Ascending aorta (tissue), 2 donors: ENCODE measurements around the gene ZNF124. TPM values are rescaled to one million over a fixed set of nuclear protein-coding genes. Genes with fewer than 3 reads are reported as not detected.

Source experiments
- DNase-seq, 2 donors: peaks; one replicate each; pipeline ENCODE4 v3.0.0-alpha.2; 2019; ENCODE audit warnings: low spot score in 2 of 2
- H3K27ac ChIP-seq, 2 donors: fragments of 200-600 bp; sonication (generic); one replicate each; pipeline ENCODE4 v1.5.1; 2016 to 2017; ENCODE audit warnings: mild to moderate bottlenecking in 1 of 2
- H3K27me3 ChIP-seq: fragments of 200-600 bp; sonication (generic); one replicate; pipeline ENCODE4 v1.5.1; 2017
- H3K36me3 ChIP-seq, 2 donors: fragments of 200-600 bp; sonication (generic); one replicate each; pipeline ENCODE4 v1.5.1; 2016
- H3K4me1 ChIP-seq, 2 donors: fragments of 200-600 bp; sonication (generic); one replicate each; pipeline ENCODE4 v1.5.1; 2016 to 2017; ENCODE audit warnings: mild to moderate bottlenecking in 1 of 2
- H3K4me3 ChIP-seq, 2 donors: fragments of 200-600 bp; sonication (generic); one replicate each; pipeline ENCODE4 v1.5.1; 2016 to 2017; ENCODE audit warnings: mild to moderate bottlenecking in 1 of 2
- H3K9me3 ChIP-seq, 2 donors: fragments of 200-600 bp; sonication (generic); one replicate each; pipeline ENCODE4 v1.5.1; 2016
- intact Hi-C: fragments of 100-400 bp; cut with DNase I; formaldehyde crosslinking; loops from one replicate; pipeline ENCODE4 v1.15.1; 2023
- total RNA-seq: library from RNA; depleted of rRNA; stranded (reverse); fragments of >200 nt; gene quantifications from one replicate; pipeline ENCODE4 v1.1.0, GENCODE V29; 2016
- TF ChIP-seq, protein P1 (sequence below), 3 experiments: fragments of 200-600 bp in 2 of 3; fragments of 450-650 bp in 1 of 3; sonication (generic) in 2 of 3; IDR thresholded peaks; one replicate each; pipeline ENCODE4 v1.5.1; 2016 to 2019; ENCODE audit warnings: antibody characterized with exemption in 3 of 3, mild to moderate bottlenecking in 1 of 3, moderate library complexity in 1 of 3

Gene ZNF124
- total RNA-seq, 1 donor from 2014 or later, result 33.1 TPM

DNA sequence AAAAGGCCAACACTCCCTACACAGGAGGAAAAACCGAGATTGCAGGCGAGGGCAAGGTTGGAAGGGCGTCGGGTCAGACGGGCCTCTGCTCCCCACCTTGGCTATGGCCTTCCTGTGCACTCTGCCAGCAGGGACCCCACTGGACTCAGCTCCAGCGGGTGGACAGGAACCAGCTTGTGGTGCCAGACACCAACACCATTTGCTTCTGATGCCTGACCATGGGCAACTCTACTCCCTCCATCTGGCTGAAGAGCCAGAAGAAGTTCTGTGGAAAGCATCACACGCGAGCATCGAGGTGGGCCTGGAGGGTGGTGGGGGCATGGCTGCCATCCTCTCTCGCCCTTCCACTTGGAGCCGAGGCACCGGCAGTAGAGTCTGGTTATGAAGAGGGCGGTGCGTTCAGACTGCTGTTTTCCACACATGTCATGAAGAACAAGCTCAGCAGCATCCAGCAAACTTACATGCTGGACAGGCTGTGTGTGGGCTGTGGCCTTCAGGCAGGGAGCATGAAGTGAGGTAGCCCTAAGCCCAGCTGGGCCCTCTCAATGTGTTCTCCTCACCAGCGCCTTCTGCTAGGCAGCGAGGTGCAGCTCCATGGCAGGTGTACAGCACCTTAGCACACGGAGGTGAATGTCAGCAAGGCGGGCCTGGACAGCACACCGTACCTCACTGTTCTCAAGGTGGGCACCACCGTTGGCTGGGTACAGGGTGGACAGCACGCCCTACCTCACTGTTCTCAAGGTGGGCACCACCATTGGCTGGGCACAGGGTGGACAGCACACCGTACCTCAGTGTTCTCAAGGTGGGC lies 52.0 kb downstream of the ZNF124 start:
- Histone ChIP-seq H3K27ac (no peak overlapping the region), H3K9me3 (no peaks in the 10 kb centered on the region), H3K4me1 (no peaks in the 10 kb centered on the region), H3K4me3 (no peak overlapping the region), H3K27me3 (no peaks in the 10 kb centered on the region), H3K36me3 (no peaks in the 10 kb centered on the region)
- TF ChIP-seq, protein P1, sequence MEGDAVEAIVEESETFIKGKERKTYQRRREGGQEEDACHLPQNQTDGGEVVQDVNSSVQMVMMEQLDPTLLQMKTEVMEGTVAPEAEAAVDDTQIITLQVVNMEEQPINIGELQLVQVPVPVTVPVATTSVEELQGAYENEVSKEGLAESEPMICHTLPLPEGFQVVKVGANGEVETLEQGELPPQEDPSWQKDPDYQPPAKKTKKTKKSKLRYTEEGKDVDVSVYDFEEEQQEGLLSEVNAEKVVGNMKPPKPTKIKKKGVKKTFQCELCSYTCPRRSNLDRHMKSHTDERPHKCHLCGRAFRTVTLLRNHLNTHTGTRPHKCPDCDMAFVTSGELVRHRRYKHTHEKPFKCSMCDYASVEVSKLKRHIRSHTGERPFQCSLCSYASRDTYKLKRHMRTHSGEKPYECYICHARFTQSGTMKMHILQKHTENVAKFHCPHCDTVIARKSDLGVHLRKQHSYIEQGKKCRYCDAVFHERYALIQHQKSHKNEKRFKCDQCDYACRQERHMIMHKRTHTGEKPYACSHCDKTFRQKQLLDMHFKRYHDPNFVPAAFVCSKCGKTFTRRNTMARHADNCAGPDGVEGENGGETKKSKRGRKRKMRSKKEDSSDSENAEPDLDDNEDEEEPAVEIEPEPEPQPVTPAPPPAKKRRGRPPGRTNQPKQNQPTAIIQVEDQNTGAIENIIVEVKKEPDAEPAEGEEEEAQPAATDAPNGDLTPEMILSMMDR (IDR thresholded peaks at IDR 0.05), result no peak
- no peak for DNase-seq
- intact Hi-C loops, result no loop called here

DNA sequence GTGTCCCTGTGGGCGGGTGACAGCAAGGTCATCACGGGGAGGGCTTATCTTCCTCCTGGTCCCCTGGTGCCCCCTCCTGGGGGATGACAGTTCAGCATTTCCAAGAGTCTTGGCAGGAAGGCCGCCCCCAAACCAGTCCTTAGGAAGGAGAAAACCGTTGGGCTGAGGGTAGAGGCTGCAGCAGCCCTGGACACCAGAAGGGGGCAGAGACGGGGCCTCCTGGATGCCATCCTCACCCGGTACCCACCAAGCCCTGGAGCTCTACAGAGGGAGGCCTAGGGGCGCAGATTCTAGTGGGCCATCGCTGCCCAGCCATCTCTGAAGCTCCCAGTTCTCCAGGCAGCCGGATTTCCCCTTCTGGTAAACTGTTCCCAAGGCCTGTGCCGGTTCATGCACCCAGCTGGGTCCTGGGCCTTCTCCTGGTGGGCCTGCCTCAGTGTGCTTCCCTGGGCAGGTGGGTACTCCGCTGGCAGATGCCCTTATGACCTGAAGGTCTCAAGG lies 52.8 kb downstream of the ZNF124 start:
- no peak for DNase-seq
- Histone ChIP-seq H3K4me3 (no peak overlapping the region), H3K36me3 (no peaks in the 10 kb centered on the region), H3K27ac (no peak overlapping the region), H3K4me1 (no peaks in the 10 kb centered on the region), H3K9me3 (no peaks in the 10 kb centered on the region), H3K27me3 (no peaks in the 10 kb centered on the region)
- TF ChIP-seq, protein P1 (IDR thresholded peaks at IDR 0.05), result no peak
- intact Hi-C loops, result no loop called here

DNA sequence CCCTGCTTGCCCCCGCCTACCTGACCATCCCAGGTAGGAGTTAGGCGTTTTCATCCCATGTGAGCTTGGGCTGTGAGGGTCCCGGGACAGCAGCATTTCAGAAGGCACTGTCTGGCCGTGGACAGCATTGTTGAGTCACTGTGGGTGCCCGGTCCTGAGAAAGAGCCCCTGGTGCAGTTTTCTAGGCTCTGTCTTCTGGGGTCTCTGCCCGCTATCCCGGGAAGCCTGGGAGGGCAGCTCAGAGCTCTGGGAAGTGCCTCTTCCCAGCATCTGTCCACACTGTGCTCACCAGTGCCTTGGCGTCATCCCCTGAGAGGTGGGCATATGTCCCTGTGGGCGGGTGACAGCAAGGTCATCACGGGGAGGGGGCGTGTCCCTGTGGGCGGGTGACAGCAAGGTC lies 56.3 kb downstream of the ZNF124 start:
- no peak for DNase-seq
- H3K27ac ChIP-seq, result no peak overlapping the region
- peaks cover 6 to 7% of the 10 kb centered on the region in 2 donors for H3K4me1 ChIP-seq
- intact Hi-C loops, result no loop called here
- H3K9me3 ChIP-seq, result no peaks in the 10 kb centered on the region
- no peaks in the 10 kb centered on the region for H3K36me3 ChIP-seq
- H3K27me3 ChIP-seq, result no peaks in the 10 kb centered on the region
- TF ChIP-seq, protein P1 (IDR thresholded peaks at IDR 0.05), result no peak
- H3K4me3 ChIP-seq, result no peak overlapping the region

DNA sequence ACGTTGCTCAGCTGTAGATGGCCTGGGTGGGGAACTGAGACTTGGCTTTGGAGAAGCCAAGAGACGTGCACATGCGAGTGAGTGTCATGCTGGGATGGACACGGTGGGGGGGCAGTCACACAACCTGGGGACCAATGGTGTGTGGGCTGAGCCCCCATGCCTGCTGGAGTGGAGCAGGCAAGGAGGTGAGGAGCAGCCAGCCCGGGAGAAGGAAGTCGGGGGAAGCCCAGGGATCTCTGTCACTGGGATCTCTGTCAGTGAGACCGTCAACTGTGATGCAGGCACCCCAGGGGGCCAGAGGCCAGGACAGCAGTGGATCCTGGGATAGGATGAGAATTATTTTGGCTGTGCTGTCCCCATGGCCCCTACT lies 56.7 kb downstream of the ZNF124 start:
- intact Hi-C loops, result no loop called here
- H3K4me1 ChIP-seq, result peaks cover 6 to 7% of the 10 kb centered on the region in 2 donors
- TF ChIP-seq, protein P1 (IDR thresholded peaks at IDR 0.05), result no peak

DNA sequence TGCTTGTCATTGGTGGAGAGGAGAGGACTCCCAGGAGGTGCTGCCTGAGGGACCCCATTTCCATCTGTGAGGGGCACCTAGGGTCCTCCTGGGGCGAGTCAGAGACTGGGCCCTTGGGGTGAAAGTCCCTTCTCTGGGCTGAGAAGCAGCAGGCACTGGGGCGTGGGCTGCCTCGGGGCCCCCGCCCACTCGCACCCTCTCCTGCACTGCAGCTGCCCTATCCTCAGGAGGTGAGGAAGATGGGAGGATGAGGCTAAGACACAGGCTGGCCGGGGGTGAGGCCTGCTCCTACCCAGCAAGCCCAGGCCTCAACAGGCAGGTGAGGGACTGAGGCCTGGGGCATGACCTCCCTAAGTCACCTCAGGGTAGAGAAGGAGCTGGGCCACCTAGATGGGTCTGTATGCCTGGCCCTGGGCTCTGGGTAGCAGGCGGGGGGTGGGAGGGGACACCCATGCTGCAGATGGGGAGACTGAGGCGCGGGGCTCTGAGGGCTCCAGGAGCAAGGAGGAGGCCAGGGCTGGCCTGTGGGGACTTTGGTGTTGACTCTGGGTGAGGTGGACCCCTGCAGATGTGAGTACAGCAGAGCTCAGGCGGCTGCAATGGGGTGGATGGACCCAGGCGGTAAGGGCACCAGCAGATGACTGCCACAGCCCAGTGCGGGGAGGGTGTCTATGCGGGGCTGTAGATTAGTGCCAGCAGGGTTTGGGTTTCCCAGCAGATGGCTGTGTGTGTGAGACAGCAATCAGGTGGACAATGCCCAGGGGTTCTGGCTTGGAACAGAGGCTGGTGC lies 57.3 kb downstream of the ZNF124 start:
- Histone ChIP-seq H3K9me3 (no peaks in the 10 kb centered on the region), H3K36me3 (no peaks in the 10 kb centered on the region), H3K27me3 (no peaks in the 10 kb centered on the region), H3K27ac (no peak overlapping the region), H3K4me1 (peaks cover 6 to 7% of the 10 kb centered on the region in 2 donors), H3K4me3 (no peak overlapping the region)
- TF ChIP-seq, protein P1 (IDR thresholded peaks at IDR 0.05), result no peak
- DNase-seq, result no peak
- intact Hi-C loops, result loop anchor here (5.0 kb wide), 3 partner anchors 58 to 218 kb away; partner anchors contain the start of genes ZNF124 and ZNF496

More for the DNA sequence above, 56.7 kb downstream of the ZNF124 start:
- no peak for DNase-seq
- no peak overlapping the region for H3K4me3 ChIP-seq
- no peaks in the 10 kb centered on the region for H3K36me3 ChIP-seq
- no peak overlapping the region for H3K27ac ChIP-seq
- H3K27me3 ChIP-seq, result no peaks in the 10 kb centered on the region
- H3K9me3 ChIP-seq, result no peaks in the 10 kb centered on the region
